Hepatocyte (in vitro differentiated cells): Measurements from ENCODE around the gene HEATR3. TPM values are rescaled to one million over a fixed set of nuclear protein-coding genes. Genes with fewer than 3 reads are reported as not detected.

ENCODE experiments used
- DNase-seq: peaks from one replicate; pipeline ENCODE4 v3.0.0-alpha.2; 2016; ENCODE audit warnings: low spot score
- H2AFZ ChIP-seq: fragments of 200-600 bp; sonication (generic); 2 replicates; pipeline ENCODE4 v1.6.0; 2016; ENCODE audit warnings: antibody characterized with exemption, mild to moderate bottlenecking
- H3K27ac ChIP-seq: fragments of 200-600 bp; sonication (generic); 2 replicates; pipeline ENCODE4 v1.5.1; 2016; ENCODE audit warnings: mild to moderate bottlenecking
- H3K27me3 ChIP-seq: fragments of 200-600 bp; sonication (generic); 2 replicates; pipeline ENCODE4 v1.6.1; 2016
- H3K36me3 ChIP-seq: fragments of 200-600 bp; sonication (generic); replicated peaks from 2 replicates; pipeline ENCODE4 v1.5.1; 2016; ENCODE audit warnings: low read depth; ENCODE audit not compliant: insufficient read depth
- H3K4me1 ChIP-seq: fragments of 200-600 bp; sonication (generic); 2 replicates; pipeline ENCODE4 v1.5.1; 2016; ENCODE audit warnings: mild to moderate bottlenecking, moderate library complexity; ENCODE audit not compliant: insufficient read depth
- H3K4me2 ChIP-seq: fragments of 200-600 bp; sonication (generic); 2 replicates; pipeline ENCODE4 v1.6.0; 2016
- H3K4me3 ChIP-seq: fragments of 200-600 bp; sonication (generic); 2 replicates; pipeline ENCODE4 v1.5.1; 2016; ENCODE audit warnings: mild to moderate bottlenecking
- H3K79me2 ChIP-seq: fragments of 200-600 bp; sonication (generic); 2 replicates; pipeline ENCODE4 v1.6.0; 2017; ENCODE audit warnings: mild to moderate bottlenecking
- H3K9me2 ChIP-seq: fragments of 200-600 bp; sonication (generic); replicated peaks from 2 replicates; pipeline ENCODE4 v1.6.0; 2017; ENCODE audit warnings: mild to moderate bottlenecking; ENCODE audit not compliant: insufficient read depth
- H3K9me3 ChIP-seq: fragments of 200-600 bp; sonication (generic); 2 replicates; pipeline ENCODE4 v1.5.1; 2016; ENCODE audit warnings: low read depth, mild to moderate bottlenecking
- H4K20me1 ChIP-seq: fragments of 200-600 bp; sonication (generic); 2 replicates; pipeline ENCODE4 v1.6.0; 2016; ENCODE audit warnings: mild to moderate bottlenecking; ENCODE audit not compliant: insufficient read depth, poor library complexity, severe bottlenecking
- CTCF ChIP-seq: fragments of 200-600 bp; sonication (generic); IDR thresholded peaks from 2 replicates; pipeline ENCODE4 v1.5.1; 2016; ENCODE audit warnings: antibody characterized with exemption, mild to moderate bottlenecking; ENCODE audit not compliant: poor library complexity
- EZH2 ChIP-seq: fragments of 200-600 bp; sonication (generic); IDR thresholded peaks from 2 replicates; pipeline ENCODE4 v1.6.1; 2016; ENCODE audit warnings: antibody characterized with exemption, mild to moderate bottlenecking, borderline replicate concordance
- EZH2phosphoT487 ChIP-seq: fragments of 200-600 bp; sonication (generic); IDR thresholded peaks from one replicate; pipeline ENCODE4 v1.6.1; 2018; ENCODE audit warnings: antibody characterized with exemption, mild to moderate bottlenecking, low read depth, moderate library complexity; ENCODE audit not compliant: unreplicated experiment, severe bottlenecking
- whole genome bisulfite sequencing: methylation state at CpG from one replicate; pipeline ENCODE4 v1.1.6; 2016; ENCODE audit warnings: low lambda C conversion rate; ENCODE audit errors: missing lambda C conversion rate; 5-methylcytosine and 5-hydroxymethylcytosine counted together
- polyA plus RNA-seq: library from polyadenylated mRNA; unstranded; fragments of >200 nt; fragmentation: Nextera tagmentation; extraction: Ambion mirVana; gene quantifications from 2 replicates; pipeline ENCODE4 v1.2.1, GENCODE V29; 2016
- total RNA-seq: library from RNA; depleted of rRNA; stranded (reverse); fragments of >200 nt; gene quantifications from 2 replicates; pipeline ENCODE4 v1.2.3, GENCODE V29; 2014

HEATR3 gene
- total and polyA plus RNA-seq, 2 experiments from 2014 or later = 3.8 to 16.8 TPM

- TF ChIP-seq CTCF = no peak
- Histone ChIP-seq H3K36me3 (no peaks in the 10 kb centered on the region), H3K27ac (no peak overlapping the region), H3K79me2 (no peaks in the 10 kb centered on the region), H3K4me3 (no peak overlapping the region), H3K4me1 (peaks cover 29% of the 10 kb centered on the region), H2AFZ (no peak overlapping the region), H3K9me3 (no peaks in the 10 kb centered on the region), H3K27me3 (no peaks in the 10 kb centered on the region), H3K4me2 (no peak overlapping the region), H3K9me2 (no peaks in the 10 kb centered on the region), H4K20me1 (no peaks in the 10 kb centered on the region)
- no peak for DNase-seq
- WGBS = 63% methylated on average over 8 of the region's 8 CpGs
These were observed 25.8 kb upstream of the HEATR3 start for GRCh38 chr16:50040018-50040417.

- TF ChIP-seq EZH2phosphoT487 (no peak), EZH2 (no peak), CTCF (no peak)
- Histone ChIP-seq H3K79me2 (no peaks in the 10 kb centered on the region), H3K4me2 (no peak overlapping the region), H4K20me1 (no peaks in the 10 kb centered on the region), H3K9me2 (no peaks in the 10 kb centered on the region), H3K27me3 (no peaks in the 10 kb centered on the region), H3K4me1 (peaks cover 29% of the 10 kb centered on the region), H2AFZ (no peak overlapping the region), H3K4me3 (no peak overlapping the region), H3K9me3 (no peaks in the 10 kb centered on the region), H3K27ac (no peak overlapping the region), H3K36me3 (no peaks in the 10 kb centered on the region)
- no peak for DNase-seq
- 47% methylated on average over 1 of the region's 1 CpG for WGBS
These were observed 25.1 kb upstream of the HEATR3 start for GRCh38 chr16:50040710-50041109.

GRCh38 chr16:50043358-50043757, 22.4 kb upstream of the HEATR3 start:
- Histone ChIP-seq H3K79me2 (no peaks in the 10 kb centered on the region), H3K9me2 (no peaks in the 10 kb centered on the region), H3K27me3 (no peaks in the 10 kb centered on the region), H3K36me3 (no peaks in the 10 kb centered on the region), H3K4me3 (no peak overlapping the region), H4K20me1 (no peaks in the 10 kb centered on the region), H3K27ac (no peak overlapping the region), H3K9me3 (no peaks in the 10 kb centered on the region), H2AFZ (no peak overlapping the region), H3K4me1 (peaks cover 16% of the 10 kb centered on the region), H3K4me2 (no peak overlapping the region)
- 83% methylated on average over 5 of the region's 5 CpGs for WGBS
- no peak for DNase-seq
- TF ChIP-seq EZH2phosphoT487 (no peak), CTCF (no peak), EZH2 (no peak)

- H3K27me3 ChIP-seq = no peaks in the 10 kb centered on the region
- H3K4me2 ChIP-seq = no peak overlapping the region
- no peaks in the 10 kb centered on the region for H4K20me1 ChIP-seq
- no peak overlapping the region for H2AFZ ChIP-seq
- TF ChIP-seq CTCF = no peak
- no peak for TF ChIP-seq EZH2
- no peak for TF ChIP-seq EZH2phosphoT487
- H3K4me3 ChIP-seq = no peak overlapping the region
- 74% methylated on average over 4 of the region's 4 CpGs for WGBS
- H3K4me1 ChIP-seq = no peaks in the 10 kb centered on the region
- H3K9me2 ChIP-seq = no peaks in the 10 kb centered on the region
- H3K9me3 ChIP-seq = no peaks in the 10 kb centered on the region
- DNase-seq = no peak
- H3K27ac ChIP-seq = no peak overlapping the region
- H3K36me3 ChIP-seq = no peaks in the 10 kb centered on the region
- H3K79me2 ChIP-seq = no peaks in the 10 kb centered on the region
These were observed 20.4 kb upstream of the HEATR3 start for GRCh38 chr16:50045412-50045811.
